CD4-positive, alpha-beta T cell (primary cell): ENCODE results near the gene LIPA. TPM values are rescaled to one million over a fixed set of nuclear protein-coding genes. Genes with fewer than 3 reads are reported as not detected.
A peak's percentile ranks its signal among the peaks of the same experiment; 100 is the strongest.

Experiments
- ATAC-seq: fragments of 200-7000 bp; cut with Tn5 transposase; one replicate; pipeline ENCODE4 v1.10.0; 2022; ENCODE audit warnings: mild to moderate bottlenecking; ENCODE audit not compliant: poor library complexity
- CTCF ChIA-PET: fragments of 350-600 bp; sonication (Branson Sonifier 250); formaldehyde crosslinking; loops from one replicate; lab custom pipeline; 2021; ENCODE audit warnings: antibody characterized with exemption, inconsistent platforms; lab: Charles Lee
- POLR2A ChIA-PET: fragments of 350-600 bp; sonication (Branson Sonifier 250); formaldehyde crosslinking; loops from one replicate; lab custom pipeline; 2021; ENCODE audit warnings: antibody characterized with exemption, inconsistent platforms; lab: Charles Lee
- DNase-seq, 14 experiments: peaks; one replicate each; pipeline ENCODE4 v3.0.0-alpha.2; 2013 to 2020; ENCODE audit warnings: mixed read lengths in 2 of 14
- H3K27ac ChIP-seq, 2 donors: one replicate each; pipeline versions ENCODE4 v1.5.1 to v1.7.0; 2013; ENCODE audit warnings: low read length in 2 of 2, low read depth in 1 of 2, mild to moderate bottlenecking in 1 of 2
- H3K27me3 ChIP-seq, 2 experiments: 1 replicate in 1 of 2; 2 replicates in 1 of 2; pipeline versions ENCODE4 v1.6.1 to v1.7.0; 2013; ENCODE audit warnings: low read length in 2 of 2, control low read depth in 1 of 2, mild to moderate bottlenecking in 1 of 2, moderate library complexity in 1 of 2; ENCODE audit not compliant: insufficient read depth in 2 of 2, control insufficient read depth in 1 of 2
- H3K36me3 ChIP-seq: one replicate; pipeline ENCODE4 v1.6.1; 2013; ENCODE audit warnings: low read length, control low read depth; ENCODE audit not compliant: insufficient read depth
- H3K4me1 ChIP-seq: one replicate; pipeline ENCODE4 v1.6.1; 2013; ENCODE audit warnings: low read length, control low read depth; ENCODE audit not compliant: insufficient read depth
- H3K4me3 ChIP-seq: one replicate; pipeline ENCODE4 v1.5.1; 2013; ENCODE audit warnings: mild to moderate bottlenecking, low read length, moderate library complexity
- H3K9me3 ChIP-seq, 2 experiments: 1 replicate in 1 of 2; 2 replicates in 1 of 2; pipeline versions ENCODE4 v1.6.1 to v1.7.0; 2013; ENCODE audit warnings: low read length in 2 of 2, mild to moderate bottlenecking in 2 of 2, control low read depth in 1 of 2, moderate library complexity in 1 of 2; ENCODE audit not compliant: control insufficient read depth in 1 of 2, insufficient read depth in 1 of 2
- H3K27ac Mint-ChIP-seq: one replicate; pipeline ENCODE4 v1.8.0; 2020; ENCODE audit warnings: mixed read lengths
- H3K27me3 Mint-ChIP-seq: one replicate; pipeline ENCODE4 v1.8.0; 2021; ENCODE audit warnings: mixed read lengths
- H3K36me3 Mint-ChIP-seq: one replicate; pipeline ENCODE4 v1.8.0; 2021; ENCODE audit warnings: low read depth, mixed read lengths
- H3K4me1 Mint-ChIP-seq: one replicate; pipeline ENCODE4 v1.8.0; 2021; ENCODE audit warnings: low read depth, mixed read lengths
- H3K4me3 Mint-ChIP-seq: one replicate; pipeline ENCODE4 v1.8.0; 2020; ENCODE audit warnings: mild to moderate bottlenecking, mixed read lengths
- H3K9me3 Mint-ChIP-seq: one replicate; pipeline ENCODE4 v1.8.0; 2020; ENCODE audit warnings: mixed read lengths
- CTCF ChIP-seq: fragments of 200-600 bp; IDR thresholded peaks from one replicate; pipeline ENCODE4 v1.8.0; 2022; ENCODE audit warnings: antibody characterized with exemption, mild to moderate bottlenecking
- intact Hi-C, 2 experiments: fragments of 100-400 bp; cut with DNase I in 1 of 2; cut with micrococcal nuclease in 1 of 2; formaldehyde crosslinking; loops; one replicate each; pipeline versions ENCODE4 v1.15.1 to v1.9.0; 2023 to 2025; cut with DNase I, micrococcal nuclease
- total RNA-seq, 174 experiments: library from RNA in 2 of 174; stranded (reverse) in 2 of 174; gene quantifications; one replicate each; pipeline ENCODE4 v1.2.3 and lab custom pipeline; 2021 to 2026

Gene LIPA
- total RNA-seq, 2 experiments from 2014 or later = 15.6 to 16.4 TPM

- peak in 2 of 14 experiments; percentile 51 to 66 for DNase-seq
- Histone ChIP-seq H3K4me1 (peaks cover 3% of the 10 kb centered on the region), H3K27me3 (no peaks in the 10 kb centered on the region), H3K27ac (no peak overlapping the region), H3K4me3 (no peak overlapping the region), H3K36me3 (peaks cover 28% of the 10 kb centered on the region), H3K9me3 (no peaks in the 10 kb centered on the region)
- ChIA-PET POLR2A (no interaction called here), CTCF (no interaction called here)
- H3K9me3 Mint-ChIP-seq = no peaks in the 10 kb centered on the region
- H3K27ac Mint-ChIP-seq = no peak overlapping the region
- H3K27me3 Mint-ChIP-seq = no peaks in the 10 kb centered on the region
- no peak for TF ChIP-seq CTCF
- intact Hi-C loops = no loop called here
- ATAC-seq = no peak
- H3K4me3 Mint-ChIP-seq = no peak overlapping the region
- peaks cover 77% of the 10 kb centered on the region for H3K36me3 Mint-ChIP-seq
- no peaks in the 10 kb centered on the region for H3K4me1 Mint-ChIP-seq
Measured at GRCh38 chr10:89235073-89235798, 16.3 kb downstream of the LIPA start.

- Histone ChIP-seq H3K36me3 (peaks cover 24% of the 10 kb centered on the region), H3K4me3 (no peak overlapping the region), H3K27me3 (no peaks in the 10 kb centered on the region), H3K9me3 (no peaks in the 10 kb centered on the region), H3K4me1 (peaks cover 3% of the 10 kb centered on the region), H3K27ac (no peak overlapping the region)
- no peak for DNase-seq
- H3K27ac Mint-ChIP-seq = no peak overlapping the region
- no peaks in the 10 kb centered on the region for H3K27me3 Mint-ChIP-seq
- TF ChIP-seq CTCF = no peak
- no peak for ATAC-seq
- H3K4me3 Mint-ChIP-seq = no peak overlapping the region
- no peaks in the 10 kb centered on the region for H3K9me3 Mint-ChIP-seq
- no peaks in the 10 kb centered on the region for H3K4me1 Mint-ChIP-seq
- intact Hi-C loops = no loop called here
- ChIA-PET CTCF (no interaction called here), POLR2A (interaction anchor here (0.6 kb wide), 2 partner anchors 28 to 1121 kb away, joined by 3 read pairs; no protein-coding TSS in a partner anchor)
- H3K36me3 Mint-ChIP-seq = peaks cover 66% of the 10 kb centered on the region
Measured at GRCh38 chr10:89233033-89233432, 18.5 kb downstream of the LIPA start.

GRCh38 chr10:89228962-89229361 lies 22.6 kb downstream of the LIPA start:
- Mint-ChIP-seq H3K27ac (no peak overlapping the region), H3K9me3 (no peaks in the 10 kb centered on the region), H3K4me1 (peaks cover 9% of the 10 kb centered on the region), H3K4me3 (no peak overlapping the region), H3K36me3 (peaks cover 77% of the 10 kb centered on the region), H3K27me3 (no peaks in the 10 kb centered on the region)
- intact Hi-C loops = no loop called here
- Histone ChIP-seq H3K27me3 (no peaks in the 10 kb centered on the region), H3K36me3 (peaks cover 29% of the 10 kb centered on the region), H3K4me3 (no peak overlapping the region), H3K4me1 (no peaks in the 10 kb centered on the region), H3K9me3 (no peaks in the 10 kb centered on the region), H3K27ac (no peak overlapping the region)
- ChIA-PET CTCF (no interaction called here), POLR2A (no interaction called here)
- DNase-seq (no peak), ATAC-seq (no peak)
- TF ChIP-seq CTCF = no peak
